ENCODE data around the gene KCNN4.

Gene KCNN4

GRCh38 chr19:43790587-43790986, 9.8 kb upstream of the KCNN4 start:
- TF ChIP-seq JUND (IDR thresholded peaks at IDR 0.05; ENCODE audit: low read depth) = no peak
- in situ Hi-C loops (cut with HindIII; ENCODE audit: low pct_unique_long_range_greater_than_20kb, low sequenced_read_pairs) = no loop called here
- no peak for DNase-seq (ENCODE audit: low read depth in 1 of 2, low spot score in 1 of 2)

GRCh38 chr19:43789029-43789428, 8.3 kb upstream of the KCNN4 start:
- no peak for TF ChIP-seq JUND (IDR thresholded peaks at IDR 0.05; ENCODE audit: low read depth)
- in situ Hi-C loops (cut with HindIII; ENCODE audit: low pct_unique_long_range_greater_than_20kb, low sequenced_read_pairs) = no loop called here
- DNase-seq (ENCODE audit: low read depth in 1 of 2, low spot score in 1 of 2) = peak in 1 of 2 experiments; percentile 75

GRCh38 chr19:43786665-43787064, 5.9 kb upstream of the KCNN4 start:
- DNase-seq (ENCODE audit: low read depth in 1 of 2, low spot score in 1 of 2) = no peak
- no peak for TF ChIP-seq JUND (IDR thresholded peaks at IDR 0.05; ENCODE audit: low read depth)
- in situ Hi-C loops (cut with HindIII; ENCODE audit: low pct_unique_long_range_greater_than_20kb, low sequenced_read_pairs) = no loop called here

DNA sequence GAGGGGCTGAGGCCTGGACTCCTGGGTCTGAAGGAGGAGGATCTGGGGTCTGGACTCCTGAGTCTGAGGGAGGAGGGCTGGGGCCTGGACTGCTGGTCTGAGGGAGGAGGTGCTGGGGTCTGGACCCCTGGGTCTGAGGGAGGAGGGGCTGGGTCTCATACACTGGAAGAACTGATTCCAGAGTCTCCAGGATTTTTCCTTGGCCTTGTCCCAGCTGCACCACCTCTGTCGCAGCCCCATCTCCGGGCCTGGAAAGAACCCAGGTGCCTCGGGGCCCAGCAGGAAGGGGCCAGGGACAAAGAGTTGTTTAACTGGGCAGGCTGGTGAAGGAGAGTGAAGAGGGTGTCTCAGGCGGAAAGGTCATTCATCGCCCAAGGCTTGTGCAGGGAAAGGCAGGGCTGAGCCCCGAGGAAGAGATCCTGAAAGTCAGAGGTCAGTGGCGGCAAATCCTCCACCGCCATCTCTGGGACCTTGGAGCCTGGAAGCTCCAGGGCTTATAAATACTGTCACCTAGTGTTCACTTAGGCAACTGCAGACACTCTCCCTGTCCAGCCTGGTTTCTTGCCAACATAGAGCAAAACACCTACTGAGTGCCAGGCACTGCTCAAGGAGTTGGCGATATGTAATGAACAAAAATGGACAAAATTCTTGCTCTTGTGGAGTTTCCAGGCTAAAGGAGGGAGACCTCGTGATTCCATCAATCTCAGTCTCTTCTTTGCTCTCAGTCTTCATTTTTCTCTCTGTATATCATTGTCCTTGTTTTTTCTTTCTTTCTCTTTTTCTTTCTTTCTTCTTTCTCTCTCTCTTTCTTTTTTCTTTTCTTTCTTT, 4.4 kb upstream of the KCNN4 start:
- TF ChIP-seq JUND (IDR thresholded peaks at IDR 0.05; ENCODE audit: low read depth) = no peak
- in situ Hi-C loops (cut with HindIII; ENCODE audit: low pct_unique_long_range_greater_than_20kb, low sequenced_read_pairs) = no loop called here

DNA sequence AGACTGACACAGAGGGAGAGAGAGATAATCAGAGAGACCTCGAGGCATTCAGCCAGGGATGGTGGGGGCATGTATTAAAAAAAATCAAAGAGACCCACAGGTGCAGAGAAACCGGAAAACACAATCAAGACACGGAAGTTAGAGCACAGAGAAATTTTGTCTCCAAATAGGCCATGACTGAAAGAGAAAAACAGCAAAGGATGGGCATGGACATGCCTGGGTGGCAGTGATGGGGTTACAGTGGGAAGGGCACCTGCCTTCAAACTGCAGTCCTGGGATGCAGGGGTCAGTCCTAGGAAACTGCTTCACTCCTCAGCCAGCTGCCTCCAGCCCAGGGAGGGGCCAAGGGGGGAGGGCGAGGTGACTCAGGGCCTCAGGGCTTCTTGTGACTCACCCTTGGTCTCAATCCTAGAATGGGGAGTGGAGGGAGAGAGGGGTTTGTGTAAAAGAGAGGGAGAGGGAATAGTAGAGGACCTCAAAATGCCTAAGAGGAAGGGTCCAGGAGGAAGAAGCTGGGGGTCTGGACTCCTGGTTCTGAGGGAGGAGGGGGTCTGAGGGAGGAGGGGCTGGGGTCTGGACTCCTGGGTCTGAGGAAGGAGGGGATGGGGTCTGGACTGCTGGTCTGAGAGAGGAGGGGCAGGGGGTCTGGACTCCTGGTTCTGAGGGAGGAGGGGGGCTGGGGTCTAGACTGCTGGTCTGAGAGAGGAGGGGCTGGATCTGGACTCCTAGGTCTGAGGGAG, 3.6 kb upstream of the KCNN4 start:
- DNase-seq (ENCODE audit: low read depth in 1 of 2, low spot score in 1 of 2) = no peak
- in situ Hi-C loops (cut with HindIII; ENCODE audit: low pct_unique_long_range_greater_than_20kb, low sequenced_read_pairs) = no loop called here
- no peak for TF ChIP-seq JUND (IDR thresholded peaks at IDR 0.05; ENCODE audit: low read depth)

More for the DNA sequence above, 4.4 kb upstream of the KCNN4 start:
- DNase-seq (ENCODE audit: low read depth in 1 of 2, low spot score in 1 of 2) = peak; percentile 64 to 73

DNA sequence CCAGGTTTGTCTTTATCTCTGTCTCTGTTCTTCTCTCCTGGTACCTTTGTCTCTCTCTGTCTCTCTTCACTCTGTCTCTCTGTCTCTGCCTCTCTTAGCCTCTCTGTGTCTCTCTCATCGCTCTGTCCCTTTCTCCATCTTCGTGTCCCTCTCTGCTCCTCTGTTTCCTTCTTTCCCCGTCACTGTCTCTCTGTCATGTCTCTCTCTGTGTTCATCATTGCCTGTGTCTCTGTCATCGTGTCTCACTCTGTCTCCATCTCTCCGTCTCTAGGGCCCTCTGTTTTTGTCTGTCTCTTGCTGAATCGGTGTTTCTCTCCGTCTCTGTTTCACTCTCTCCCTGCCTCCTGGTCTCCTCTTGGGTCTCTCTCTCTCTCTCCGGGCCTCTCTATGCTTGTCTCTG, 2.9 kb upstream of the KCNN4 start:
- TF ChIP-seq JUND (IDR thresholded peaks at IDR 0.05; ENCODE audit: low read depth) = no peak
- in situ Hi-C loops (cut with HindIII; ENCODE audit: low pct_unique_long_range_greater_than_20kb, low sequenced_read_pairs) = no loop called here
- DNase-seq (ENCODE audit: low read depth in 1 of 2, low spot score in 1 of 2) = no peak

GRCh38 chr19:43782689-43783231, 2.0 kb upstream of the KCNN4 start:
- no peak for TF ChIP-seq JUND (IDR thresholded peaks at IDR 0.05; ENCODE audit: low read depth)

DNA sequence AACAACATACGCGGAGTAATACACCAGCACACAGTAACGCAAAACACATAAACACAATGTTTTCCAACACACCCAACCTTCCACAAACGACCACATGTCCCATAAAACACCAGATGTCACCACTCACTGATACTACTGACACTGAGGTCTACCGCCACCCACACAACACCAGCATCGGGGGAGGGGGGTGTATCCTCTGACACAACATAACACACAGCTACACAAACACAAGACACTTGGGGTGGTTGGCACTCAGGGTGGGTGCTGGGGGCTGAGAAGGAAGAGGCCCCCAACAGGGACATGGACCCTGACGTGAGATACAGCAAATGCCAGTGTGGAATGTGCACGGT, 1.5 kb upstream of the KCNN4 start:
- TF ChIP-seq JUND (IDR thresholded peaks at IDR 0.05; ENCODE audit: low read depth) = no peak
- DNase-seq (ENCODE audit: low read depth in 1 of 2, low spot score in 1 of 2) = no peak
- in situ Hi-C loops (cut with HindIII; ENCODE audit: low pct_unique_long_range_greater_than_20kb, low sequenced_read_pairs) = no loop called here

More at GRCh38 chr19:43782689-43783231, 2.0 kb upstream of the KCNN4 start:
- no peak for DNase-seq (ENCODE audit: low read depth in 1 of 2, low spot score in 1 of 2)
- in situ Hi-C loops (cut with HindIII; ENCODE audit: low pct_unique_long_range_greater_than_20kb, low sequenced_read_pairs) = no loop called here

DNA sequence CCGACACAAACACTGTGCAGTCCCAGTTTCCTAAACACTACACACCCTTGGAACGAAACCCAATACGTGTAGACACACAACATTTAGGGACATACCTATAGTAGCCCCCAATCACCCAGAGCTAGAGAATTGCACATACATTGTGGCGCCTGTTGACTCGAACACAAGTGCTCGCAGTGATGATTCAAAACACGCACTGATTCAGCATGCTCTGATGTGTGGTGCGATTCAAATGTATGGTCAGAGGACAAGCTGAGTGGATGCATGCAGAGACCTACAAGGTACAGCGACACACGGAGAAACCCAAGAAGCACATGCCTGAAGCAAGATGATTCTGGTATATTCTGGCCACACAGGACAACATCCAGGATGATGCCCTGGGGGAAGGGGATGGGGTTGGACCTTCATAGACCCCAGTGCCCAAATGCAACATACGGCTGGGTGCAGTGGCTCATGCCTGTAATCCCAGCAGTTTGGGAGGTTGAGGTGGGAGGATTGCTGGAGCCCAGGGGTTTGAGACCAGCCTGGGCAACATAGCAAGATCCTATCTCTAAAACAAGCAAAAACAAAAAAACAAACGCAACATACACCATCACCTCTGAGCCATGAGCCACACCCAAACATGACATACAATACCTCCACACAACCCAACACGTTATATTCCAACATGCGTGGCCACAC, 997 bp upstream of the KCNN4 start:
- no peak for TF ChIP-seq JUND (IDR thresholded peaks at IDR 0.05; ENCODE audit: low read depth)
- in situ Hi-C loops (cut with HindIII; ENCODE audit: low pct_unique_long_range_greater_than_20kb, low sequenced_read_pairs) = no loop called here
- no peak for DNase-seq (ENCODE audit: low read depth in 1 of 2, low spot score in 1 of 2)

GRCh38 chr19:43779820-43780219, 953 bp downstream of the KCNN4 start:
- no peak for DNase-seq (ENCODE audit: low read depth in 1 of 2, low spot score in 1 of 2)
- TF ChIP-seq JUND (IDR thresholded peaks at IDR 0.05; ENCODE audit: low read depth) = no peak
- in situ Hi-C loops (cut with HindIII; ENCODE audit: low pct_unique_long_range_greater_than_20kb, low sequenced_read_pairs) = no loop called here

- in situ Hi-C loops (cut with HindIII; ENCODE audit: low pct_unique_long_range_greater_than_20kb, low sequenced_read_pairs) = no loop called here
- no peak for TF ChIP-seq JUND (IDR thresholded peaks at IDR 0.05; ENCODE audit: low read depth)
- DNase-seq (ENCODE audit: low read depth in 1 of 2, low spot score in 1 of 2) = no peak
These were observed 1.5 kb downstream of the KCNN4 start for GRCh38 chr19:43779147-43779819.

DNA sequence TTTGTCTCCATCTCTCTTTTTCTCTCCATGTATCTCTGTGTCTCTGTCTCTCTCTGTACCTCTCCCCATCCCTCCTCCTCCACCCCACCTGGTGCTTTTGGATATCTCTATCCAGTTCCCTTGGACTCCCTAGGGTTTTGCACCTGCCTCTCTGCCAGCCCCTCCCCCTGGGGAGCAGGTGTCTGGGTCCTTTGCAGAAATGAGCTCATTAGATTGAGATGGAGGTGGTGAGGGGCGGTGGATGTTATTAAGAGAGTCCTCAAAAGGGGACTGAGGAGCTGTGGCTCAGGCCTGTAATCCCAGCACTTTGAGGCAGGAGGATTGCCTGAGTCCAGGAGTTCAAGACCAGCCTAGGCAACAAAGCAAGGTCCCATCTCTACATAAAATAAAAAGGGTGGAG, 2.1 kb downstream of the KCNN4 start:
- DNase-seq (ENCODE audit: low read depth in 1 of 2, low spot score in 1 of 2) = no peak
- in situ Hi-C loops (cut with HindIII; ENCODE audit: low pct_unique_long_range_greater_than_20kb, low sequenced_read_pairs) = no loop called here

More for the DNA sequence above, 2.1 kb downstream of the KCNN4 start:
- no peak for TF ChIP-seq JUND (IDR thresholded peaks at IDR 0.05; ENCODE audit: low read depth)

Data from T47D (cell line).